ENCODE data around the gene BMPR1A. TPM values are rescaled to one million over a fixed set of nuclear protein-coding genes. Genes with fewer than 3 reads are reported as not detected.

Gene BMPR1A
- total RNA-seq, 6 experiments from 2014 or later = 41.9 to 50.5 (median 46.6) TPM

- Mint-ChIP-seq H3K4me1 (ENCODE audit: low read depth) (peaks cover 40% of the 10 kb centered on the region), H3K27ac (peak overlapping the region; percentile 92), H3K4me3 (peak overlapping the region; percentile 50), H3K9me3 (no peaks in the 10 kb centered on the region), H3K36me3 (ENCODE audit: low read depth) (no peaks in the 10 kb centered on the region), H3K27me3 (ENCODE audit: insufficient read depth) (peaks cover 3% of the 10 kb centered on the region)
- no peak for DNase-seq
- TF ChIP-seq, protein P1, sequence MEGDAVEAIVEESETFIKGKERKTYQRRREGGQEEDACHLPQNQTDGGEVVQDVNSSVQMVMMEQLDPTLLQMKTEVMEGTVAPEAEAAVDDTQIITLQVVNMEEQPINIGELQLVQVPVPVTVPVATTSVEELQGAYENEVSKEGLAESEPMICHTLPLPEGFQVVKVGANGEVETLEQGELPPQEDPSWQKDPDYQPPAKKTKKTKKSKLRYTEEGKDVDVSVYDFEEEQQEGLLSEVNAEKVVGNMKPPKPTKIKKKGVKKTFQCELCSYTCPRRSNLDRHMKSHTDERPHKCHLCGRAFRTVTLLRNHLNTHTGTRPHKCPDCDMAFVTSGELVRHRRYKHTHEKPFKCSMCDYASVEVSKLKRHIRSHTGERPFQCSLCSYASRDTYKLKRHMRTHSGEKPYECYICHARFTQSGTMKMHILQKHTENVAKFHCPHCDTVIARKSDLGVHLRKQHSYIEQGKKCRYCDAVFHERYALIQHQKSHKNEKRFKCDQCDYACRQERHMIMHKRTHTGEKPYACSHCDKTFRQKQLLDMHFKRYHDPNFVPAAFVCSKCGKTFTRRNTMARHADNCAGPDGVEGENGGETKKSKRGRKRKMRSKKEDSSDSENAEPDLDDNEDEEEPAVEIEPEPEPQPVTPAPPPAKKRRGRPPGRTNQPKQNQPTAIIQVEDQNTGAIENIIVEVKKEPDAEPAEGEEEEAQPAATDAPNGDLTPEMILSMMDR (IDR thresholded peaks at IDR 0.05) = no peak
These were observed 202.7 kb downstream of the BMPR1A start for GRCh38 chr10:86958901-86959736.

- H3K4me3 Mint-ChIP-seq = no peak overlapping the region
- TF ChIP-seq, protein P1 (IDR thresholded peaks at IDR 0.05) = no peak
- H3K27me3 Mint-ChIP-seq (ENCODE audit: insufficient read depth) = peaks cover 3% of the 10 kb centered on the region
- DNase-seq = no peak
- no peaks in the 10 kb centered on the region for H3K9me3 Mint-ChIP-seq
- 0 out of 2 replicates have a peak overlapping the region, but pooled peaks have one; percentile 92 for H3K27ac Mint-ChIP-seq
- no peaks in the 10 kb centered on the region for H3K36me3 Mint-ChIP-seq (ENCODE audit: low read depth)
- peaks cover 35% of the 10 kb centered on the region for H3K4me1 Mint-ChIP-seq (ENCODE audit: low read depth)
These were observed 203.3 kb downstream of the BMPR1A start for GRCh38 chr10:86959737-86960002.

- Mint-ChIP-seq H3K4me3 (no peak overlapping the region), H3K27ac (peak overlapping the region; percentile 77)
- TF ChIP-seq, protein P1 (IDR thresholded peaks at IDR 0.05) = peak; percentile 97
These were observed 203.8 kb downstream of the BMPR1A start for GRCh38 chr10:86960003-86960862.

DNA sequence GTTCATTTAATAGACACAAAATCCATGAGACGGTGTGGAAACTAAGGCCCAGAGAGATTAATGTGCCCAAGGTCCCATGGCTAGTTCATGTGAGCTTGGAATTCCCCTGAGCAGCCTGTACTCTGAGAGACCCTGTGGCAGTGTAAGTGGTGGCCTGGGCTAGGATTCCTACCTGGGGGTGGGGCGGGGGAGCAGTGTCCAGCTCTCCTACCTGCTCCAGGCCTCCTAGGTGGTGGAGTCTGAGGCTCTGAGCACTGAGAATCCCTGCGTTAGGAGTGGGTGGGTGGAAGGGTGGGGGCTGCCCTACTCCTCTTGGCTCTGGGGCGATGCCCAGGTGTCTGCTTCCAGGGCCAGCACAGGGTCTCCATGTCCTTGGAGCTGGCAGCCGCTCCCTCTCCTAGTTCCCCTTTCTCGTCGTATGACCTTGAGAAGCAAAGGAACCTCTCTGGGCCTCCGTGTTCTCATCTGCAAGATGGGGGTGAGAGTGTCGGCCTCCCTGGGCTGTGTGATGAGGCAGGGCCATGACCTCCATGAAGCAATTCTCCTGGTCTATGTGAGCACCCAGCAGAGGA, 204.5 kb downstream of the BMPR1A start:
- no peaks in the 10 kb centered on the region for H3K9me3 Mint-ChIP-seq
- H3K4me1 Mint-ChIP-seq (ENCODE audit: low read depth) = peaks cover 35% of the 10 kb centered on the region
- H3K36me3 Mint-ChIP-seq (ENCODE audit: low read depth) = no peaks in the 10 kb centered on the region
- peaks cover 3% of the 10 kb centered on the region for H3K27me3 Mint-ChIP-seq (ENCODE audit: insufficient read depth)
- DNase-seq = no peak
- H3K27ac Mint-ChIP-seq = peak overlapping the region; percentile 77
- no peak overlapping the region for H3K4me3 Mint-ChIP-seq
- TF ChIP-seq, protein P1 (IDR thresholded peaks at IDR 0.05) = no peak

More at GRCh38 chr10:86960003-86960862, 203.8 kb downstream of the BMPR1A start:
- Mint-ChIP-seq H3K27me3 (ENCODE audit: insufficient read depth) (peaks cover 3% of the 10 kb centered on the region), H3K9me3 (no peaks in the 10 kb centered on the region), H3K36me3 (ENCODE audit: low read depth) (no peaks in the 10 kb centered on the region), H3K4me1 (ENCODE audit: low read depth) (peaks cover 31% of the 10 kb centered on the region)
- peak; percentile 55 for DNase-seq

GRCh38 chr10:86961481-86962091, 205.2 kb downstream of the BMPR1A start:
- peak; percentile 52 for DNase-seq
- no peaks in the 10 kb centered on the region for H3K36me3 Mint-ChIP-seq (ENCODE audit: low read depth)
- H3K9me3 Mint-ChIP-seq = no peaks in the 10 kb centered on the region
- peak overlapping the region; percentile 56; the same call in 1 of the 2 replicates for H3K27ac Mint-ChIP-seq
- H3K4me3 Mint-ChIP-seq = no peak overlapping the region
- TF ChIP-seq, protein P1 (IDR thresholded peaks at IDR 0.05) = no peak
- H3K4me1 Mint-ChIP-seq (ENCODE audit: low read depth) = peaks cover 41% of the 10 kb centered on the region
- peaks cover 3% of the 10 kb centered on the region for H3K27me3 Mint-ChIP-seq (ENCODE audit: insufficient read depth)
